Measurements from ENCODE around the gene TTLL6. TPM values are rescaled to one million over a fixed set of nuclear protein-coding genes. Genes with fewer than 3 reads are reported as not detected.

The TTLL6 gene
- total RNA-seq, 1 experiment from 2014 or later = 3.4 TPM

GRCh38 chr17:48818361-48818841 lies 1.4 kb upstream of the TTLL6 start (continued):
- TF ChIP-seq, protein P1, sequence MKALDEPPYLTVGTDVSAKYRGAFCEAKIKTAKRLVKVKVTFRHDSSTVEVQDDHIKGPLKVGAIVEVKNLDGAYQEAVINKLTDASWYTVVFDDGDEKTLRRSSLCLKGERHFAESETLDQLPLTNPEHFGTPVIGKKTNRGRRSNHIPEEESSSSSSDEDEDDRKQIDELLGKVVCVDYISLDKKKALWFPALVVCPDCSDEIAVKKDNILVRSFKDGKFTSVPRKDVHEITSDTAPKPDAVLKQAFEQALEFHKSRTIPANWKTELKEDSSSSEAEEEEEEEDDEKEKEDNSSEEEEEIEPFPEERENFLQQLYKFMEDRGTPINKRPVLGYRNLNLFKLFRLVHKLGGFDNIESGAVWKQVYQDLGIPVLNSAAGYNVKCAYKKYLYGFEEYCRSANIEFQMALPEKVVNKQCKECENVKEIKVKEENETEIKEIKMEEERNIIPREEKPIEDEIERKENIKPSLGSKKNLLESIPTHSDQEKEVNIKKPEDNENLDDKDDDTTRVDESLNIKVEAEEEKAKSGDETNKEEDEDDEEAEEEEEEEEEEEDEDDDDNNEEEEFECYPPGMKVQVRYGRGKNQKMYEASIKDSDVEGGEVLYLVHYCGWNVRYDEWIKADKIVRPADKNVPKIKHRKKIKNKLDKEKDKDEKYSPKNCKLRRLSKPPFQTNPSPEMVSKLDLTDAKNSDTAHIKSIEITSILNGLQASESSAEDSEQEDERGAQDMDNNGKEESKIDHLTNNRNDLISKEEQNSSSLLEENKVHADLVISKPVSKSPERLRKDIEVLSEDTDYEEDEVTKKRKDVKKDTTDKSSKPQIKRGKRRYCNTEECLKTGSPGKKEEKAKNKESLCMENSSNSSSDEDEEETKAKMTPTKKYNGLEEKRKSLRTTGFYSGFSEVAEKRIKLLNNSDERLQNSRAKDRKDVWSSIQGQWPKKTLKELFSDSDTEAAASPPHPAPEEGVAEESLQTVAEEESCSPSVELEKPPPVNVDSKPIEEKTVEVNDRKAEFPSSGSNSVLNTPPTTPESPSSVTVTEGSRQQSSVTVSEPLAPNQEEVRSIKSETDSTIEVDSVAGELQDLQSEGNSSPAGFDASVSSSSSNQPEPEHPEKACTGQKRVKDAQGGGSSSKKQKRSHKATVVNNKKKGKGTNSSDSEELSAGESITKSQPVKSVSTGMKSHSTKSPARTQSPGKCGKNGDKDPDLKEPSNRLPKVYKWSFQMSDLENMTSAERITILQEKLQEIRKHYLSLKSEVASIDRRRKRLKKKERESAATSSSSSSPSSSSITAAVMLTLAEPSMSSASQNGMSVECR (CRISPR knock-in tag; IDR thresholded peaks at IDR 0.05; ENCODE audit: borderline replicate concordance) = peak; percentile 45; the same call in 1 of the 2 replicates
- TF ChIP-seq, protein P2, sequence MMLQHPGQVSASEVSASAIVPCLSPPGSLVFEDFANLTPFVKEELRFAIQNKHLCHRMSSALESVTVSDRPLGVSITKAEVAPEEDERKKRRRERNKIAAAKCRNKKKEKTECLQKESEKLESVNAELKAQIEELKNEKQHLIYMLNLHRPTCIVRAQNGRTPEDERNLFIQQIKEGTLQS (CRISPR knock-in tag; conservative IDR thresholded peaks at IDR 0.05) = no peak
- TF ChIP-seq TEAD1 (CRISPR knock-in tag; IDR thresholded peaks at IDR 0.05) (peak; percentile 55; the same call in 1 of the 2 replicates), MLX (CRISPR knock-in tag; IDR thresholded peaks at IDR 0.05) (no peak), ERG (CRISPR knock-in tag; IDR thresholded peaks at IDR 0.05) (no peak), ETV6 (CRISPR knock-in tag; IDR thresholded peaks at IDR 0.05) (0 out of 2 replicates have a peak, but pooled peaks have one; percentile 55), ZNF423 (CRISPR knock-in tag; IDR thresholded peaks at IDR 0.05) (peak; percentile 20; the same call in 1 of the 2 replicates), HMGXB4 (CRISPR knock-in tag; IDR thresholded peaks at IDR 0.05) (no peak)
- TF ChIP-seq, protein P3, sequence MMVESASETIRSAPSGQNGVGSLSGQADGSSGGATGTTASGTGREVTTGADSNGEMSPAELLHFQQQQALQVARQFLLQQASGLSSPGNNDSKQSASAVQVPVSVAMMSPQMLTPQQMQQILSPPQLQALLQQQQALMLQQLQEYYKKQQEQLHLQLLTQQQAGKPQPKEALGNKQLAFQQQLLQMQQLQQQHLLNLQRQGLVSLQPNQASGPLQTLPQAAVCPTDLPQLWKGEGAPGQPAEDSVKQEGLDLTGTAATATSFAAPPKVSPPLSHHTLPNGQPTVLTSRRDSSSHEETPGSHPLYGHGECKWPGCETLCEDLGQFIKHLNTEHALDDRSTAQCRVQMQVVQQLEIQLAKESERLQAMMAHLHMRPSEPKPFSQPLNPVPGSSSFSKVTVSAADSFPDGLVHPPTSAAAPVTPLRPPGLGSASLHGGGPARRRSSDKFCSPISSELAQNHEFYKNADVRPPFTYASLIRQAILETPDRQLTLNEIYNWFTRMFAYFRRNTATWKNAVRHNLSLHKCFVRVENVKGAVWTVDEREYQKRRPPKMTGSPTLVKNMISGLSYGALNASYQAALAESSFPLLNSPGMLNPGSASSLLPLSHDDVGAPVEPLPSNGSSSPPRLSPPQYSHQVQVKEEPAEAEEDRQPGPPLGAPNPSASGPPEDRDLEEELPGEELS (CRISPR knock-in tag; IDR thresholded peaks at IDR 0.05) = peak; percentile 86; the same call in 1 of the 2 replicates
- TF ChIP-seq, protein P4, sequence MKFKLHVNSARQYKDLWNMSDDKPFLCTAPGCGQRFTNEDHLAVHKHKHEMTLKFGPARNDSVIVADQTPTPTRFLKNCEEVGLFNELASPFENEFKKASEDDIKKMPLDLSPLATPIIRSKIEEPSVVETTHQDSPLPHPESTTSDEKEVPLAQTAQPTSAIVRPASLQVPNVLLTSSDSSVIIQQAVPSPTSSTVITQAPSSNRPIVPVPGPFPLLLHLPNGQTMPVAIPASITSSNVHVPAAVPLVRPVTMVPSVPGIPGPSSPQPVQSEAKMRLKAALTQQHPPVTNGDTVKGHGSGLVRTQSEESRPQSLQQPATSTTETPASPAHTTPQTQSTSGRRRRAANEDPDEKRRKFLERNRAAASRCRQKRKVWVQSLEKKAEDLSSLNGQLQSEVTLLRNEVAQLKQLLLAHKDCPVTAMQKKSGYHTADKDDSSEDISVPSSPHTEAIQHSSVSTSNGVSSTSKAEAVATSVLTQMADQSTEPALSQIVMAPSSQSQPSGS (CRISPR knock-in tag; IDR thresholded peaks at IDR 0.05; ENCODE audit: borderline replicate concordance, low read depth) = no peak

- Mint-ChIP-seq H3K9me3 (no peaks in the 10 kb centered on the region), H3K4me1 (peaks cover 44% of the 10 kb centered on the region), H3K36me3 (no peaks in the 10 kb centered on the region), H3K27ac (peak overlapping the region; percentile 65; the same call in 1 of the 2 replicates), H3K27me3 (ENCODE audit: low read depth) (peaks cover 5% of the 10 kb centered on the region; the same call in 1 of the 2 replicates), H3K4me3 (peak overlapping the region; percentile 94)
- CTCF ChIA-PET = interaction anchor here (0.6 to 12.4 kb wide), 13 partner anchors 13 to 145 kb away, joined by 3 to 355 read pairs (median 6); partner anchors contain the start of genes PRAC1 and PRAC2
- POLR2A ChIA-PET = interaction anchor here (1.3 kb wide), 1 partner anchor 63 kb away, joined by 4 read pairs; no protein-coding TSS in a partner anchor
- TF ChIP-seq NFYB (CRISPR knock-in tag; conservative IDR thresholded peaks at IDR 0.05; ENCODE audit: low read depth) (no peak), ZNF263 (CRISPR knock-in tag; IDR thresholded peaks at IDR 0.05; ENCODE audit: low read depth) (no peak), ATF1 (CRISPR knock-in tag; IDR thresholded peaks at IDR 0.05) (no peak), FOXK1 (CRISPR knock-in tag; IDR thresholded peaks at IDR 0.05) (no peak)
- TF ChIP-seq, protein P5, sequence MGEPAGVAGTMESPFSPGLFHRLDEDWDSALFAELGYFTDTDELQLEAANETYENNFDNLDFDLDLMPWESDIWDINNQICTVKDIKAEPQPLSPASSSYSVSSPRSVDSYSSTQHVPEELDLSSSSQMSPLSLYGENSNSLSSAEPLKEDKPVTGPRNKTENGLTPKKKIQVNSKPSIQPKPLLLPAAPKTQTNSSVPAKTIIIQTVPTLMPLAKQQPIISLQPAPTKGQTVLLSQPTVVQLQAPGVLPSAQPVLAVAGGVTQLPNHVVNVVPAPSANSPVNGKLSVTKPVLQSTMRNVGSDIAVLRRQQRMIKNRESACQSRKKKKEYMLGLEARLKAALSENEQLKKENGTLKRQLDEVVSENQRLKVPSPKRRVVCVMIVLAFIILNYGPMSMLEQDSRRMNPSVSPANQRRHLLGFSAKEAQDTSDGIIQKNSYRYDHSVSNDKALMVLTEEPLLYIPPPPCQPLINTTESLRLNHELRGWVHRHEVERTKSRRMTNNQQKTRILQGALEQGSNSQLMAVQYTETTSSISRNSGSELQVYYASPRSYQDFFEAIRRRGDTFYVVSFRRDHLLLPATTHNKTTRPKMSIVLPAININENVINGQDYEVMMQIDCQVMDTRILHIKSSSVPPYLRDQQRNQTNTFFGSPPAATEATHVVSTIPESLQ (CRISPR knock-in tag; IDR thresholded peaks at IDR 0.05) = no peak
- ATAC-seq = no peak
- no peak for DNase-seq (ENCODE audit: low spot score)
These were observed 623 bp downstream of the TTLL6 start for GRCh38 chr17:48816438-48816773.

Data from WTC11 (cell line).